H1 (cell line): ENCODE results near the gene RAB11B.

Source experiments
- EGR1 ChIP-seq: IDR thresholded peaks from 2 replicates; pipeline ENCODE4 v1.6.1; 2011; ENCODE audit warnings: low read depth, low read length, borderline replicate concordance
- HDAC2 ChIP-seq, 2 experiments: fragments of 300-600 bp in 1 of 2; sonication (generic) in 1 of 2; IDR thresholded peaks; 2 replicates each; pipeline ENCODE4 v1.6.1; 2011 to 2012; ENCODE audit warnings: low read depth in 2 of 2, low read length in 2 of 2, mild to moderate bottlenecking in 2 of 2, moderate library complexity in 2 of 2, borderline replicate concordance in 1 of 2, inconsistent platforms in 1 of 2
- MAFK ChIP-seq: IDR thresholded peaks from 2 replicates; pipeline ENCODE4 v1.6.1; 2012; ENCODE audit warnings: low read depth, mild to moderate bottlenecking, improper control_type of control experiment, low read length
- PHF8 ChIP-seq: fragments of 200-600 bp; sonication (generic); conservative IDR thresholded peaks from 2 replicates; pipeline ENCODE4 v1.7.1; 2012; ENCODE audit warnings: low read depth, mild to moderate bottlenecking, inconsistent platforms, low read length, moderate library complexity
- TAF1 ChIP-seq: IDR thresholded peaks from 2 replicates; pipeline ENCODE4 v1.6.1; 2011; ENCODE audit warnings: mild to moderate bottlenecking, low read depth, low read length
- TF ChIP-seq, protein P1 (sequence below), 3 experiments: IDR thresholded peaks; 1 replicate in 2 of 3; 2 replicates in 1 of 3; pipeline versions ENCODE4 v1.5.1 to v1.6.1; 2011; ENCODE audit warnings: low read length in 3 of 3, mild to moderate bottlenecking in 3 of 3, inconsistent platforms in 2 of 3, low read depth in 1 of 3, moderate library complexity in 1 of 3; ENCODE audit not compliant: insufficient read depth in 1 of 3; ENCODE audit errors: control extremely low read depth in 1 of 3

DNA sequence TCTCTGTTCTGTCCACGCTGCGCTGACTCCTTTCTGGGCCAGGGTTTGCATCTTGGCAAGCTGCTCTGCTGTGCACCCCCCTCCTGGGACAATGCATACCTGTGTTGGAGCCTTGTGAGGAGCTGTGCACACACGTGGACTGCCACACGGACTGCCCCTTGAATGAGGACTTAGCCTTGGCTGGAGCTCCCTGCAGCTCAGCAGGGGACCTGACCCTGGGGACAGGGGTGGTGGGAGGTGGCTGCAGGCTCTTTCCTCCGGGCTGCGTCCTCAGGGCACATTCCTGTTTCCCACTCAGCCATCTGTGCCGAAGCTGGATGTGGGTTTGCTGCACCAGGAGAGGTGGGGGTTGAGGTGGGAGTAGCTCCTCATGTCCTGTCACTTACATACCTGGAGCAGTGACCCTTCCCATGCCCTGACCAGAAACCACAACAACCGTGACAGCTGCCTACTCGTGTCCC lies 8.2 kb downstream of the RAB11B start:
- TF ChIP-seq PHF8 (no peak), HDAC2 (IDR thresholded peaks at IDR 0.05; ENCODE audit: borderline replicate concordance in 1 of 2, low read depth in 2 of 2, low read length in 2 of 2) (no peak), EGR1 (no peak), MAFK (no peak), TAF1 (no peak)
- TF ChIP-seq, protein P1, sequence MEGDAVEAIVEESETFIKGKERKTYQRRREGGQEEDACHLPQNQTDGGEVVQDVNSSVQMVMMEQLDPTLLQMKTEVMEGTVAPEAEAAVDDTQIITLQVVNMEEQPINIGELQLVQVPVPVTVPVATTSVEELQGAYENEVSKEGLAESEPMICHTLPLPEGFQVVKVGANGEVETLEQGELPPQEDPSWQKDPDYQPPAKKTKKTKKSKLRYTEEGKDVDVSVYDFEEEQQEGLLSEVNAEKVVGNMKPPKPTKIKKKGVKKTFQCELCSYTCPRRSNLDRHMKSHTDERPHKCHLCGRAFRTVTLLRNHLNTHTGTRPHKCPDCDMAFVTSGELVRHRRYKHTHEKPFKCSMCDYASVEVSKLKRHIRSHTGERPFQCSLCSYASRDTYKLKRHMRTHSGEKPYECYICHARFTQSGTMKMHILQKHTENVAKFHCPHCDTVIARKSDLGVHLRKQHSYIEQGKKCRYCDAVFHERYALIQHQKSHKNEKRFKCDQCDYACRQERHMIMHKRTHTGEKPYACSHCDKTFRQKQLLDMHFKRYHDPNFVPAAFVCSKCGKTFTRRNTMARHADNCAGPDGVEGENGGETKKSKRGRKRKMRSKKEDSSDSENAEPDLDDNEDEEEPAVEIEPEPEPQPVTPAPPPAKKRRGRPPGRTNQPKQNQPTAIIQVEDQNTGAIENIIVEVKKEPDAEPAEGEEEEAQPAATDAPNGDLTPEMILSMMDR (IDR thresholded peaks at IDR 0.05; ENCODE audit: control extremely low read depth in 1 of 3, insufficient read depth in 1 of 3, low read depth in 1 of 3, low read length in 3 of 3), result no peak
